Activated naive CD8-positive, alpha-beta T cell treated with anti-CD3 and anti-CD28 coated beads, Interleukin-2, amount 50 U/mL, for 16 hours (primary cell): ENCODE data around the gene ACER3.
"Not testable (repeated sequence)": the region's sequence is repeated elsewhere in the genome, so short reads cannot be mapped to it uniquely, and the experiment has no call there.

Experiments
- DNase-seq: peaks from one replicate; pipeline ENCODE4 v3.0.0-alpha.2; 2020; ENCODE audit warnings: low read depth, low spot score

Gene ACER3

DNA sequence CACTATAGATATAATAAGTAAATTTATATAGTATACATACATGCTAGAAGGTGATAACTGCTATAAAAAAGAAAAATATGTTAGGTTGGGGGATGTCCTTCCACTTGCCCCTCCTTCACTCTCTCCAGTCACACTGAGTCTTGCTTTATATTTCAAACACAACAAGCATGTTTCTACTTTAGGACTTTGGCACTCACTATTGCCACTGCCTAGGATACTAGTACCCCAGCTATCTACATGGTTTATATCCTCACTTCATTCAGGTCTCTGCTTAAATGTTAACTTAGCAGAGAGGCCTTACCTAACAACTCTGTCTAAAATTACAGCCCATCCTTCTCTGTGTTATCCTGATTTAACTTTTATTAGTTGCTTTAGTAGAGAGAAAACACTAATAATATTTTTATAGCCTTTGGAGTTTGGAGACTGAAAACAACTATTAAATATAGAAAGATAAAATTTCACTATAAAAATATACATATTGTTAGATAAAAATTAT, 134.4 kb downstream of the ACER3 start:
- DNase-seq: no peak

DNA sequence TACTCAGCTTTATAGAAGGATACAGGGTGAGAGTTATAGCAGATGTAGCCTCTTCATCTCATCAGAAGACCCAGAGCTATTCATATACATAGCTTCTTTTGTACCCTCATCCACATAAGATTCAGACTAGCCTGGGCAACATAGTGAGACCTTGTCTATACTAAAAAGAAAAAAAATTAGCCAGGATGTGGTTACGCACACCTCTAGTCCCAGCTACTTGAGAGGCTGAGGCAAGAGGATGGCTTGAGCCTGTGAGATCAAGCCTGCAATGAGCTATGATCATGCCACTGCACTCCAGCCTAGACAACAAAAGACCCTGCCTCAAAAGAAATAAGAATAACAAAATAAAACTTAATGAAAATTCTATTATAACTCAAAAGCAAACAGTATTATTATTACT, 136.8 kb downstream of the ACER3 start:
- DNase-seq: no peak

DNA sequence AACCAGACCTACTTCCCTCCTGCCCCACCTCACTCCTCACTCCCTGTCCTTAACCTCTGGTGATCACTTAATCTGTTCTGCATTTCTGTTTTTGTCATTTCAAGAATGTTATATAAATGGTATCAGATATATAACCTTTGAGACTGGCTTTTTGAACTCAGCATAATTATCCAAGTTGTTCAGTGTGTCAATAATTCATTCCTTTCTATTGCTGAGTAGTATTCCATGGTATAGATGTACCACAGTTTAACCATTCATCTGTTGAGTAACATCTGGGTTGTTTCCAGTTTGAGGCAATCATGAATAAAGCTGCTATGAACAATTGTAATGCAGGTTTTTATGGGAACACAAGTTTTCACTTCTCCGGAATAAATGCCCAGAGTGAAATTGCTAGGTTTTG, 138.9 kb downstream of the ACER3 start:
- DNase-seq: no peak

DNA sequence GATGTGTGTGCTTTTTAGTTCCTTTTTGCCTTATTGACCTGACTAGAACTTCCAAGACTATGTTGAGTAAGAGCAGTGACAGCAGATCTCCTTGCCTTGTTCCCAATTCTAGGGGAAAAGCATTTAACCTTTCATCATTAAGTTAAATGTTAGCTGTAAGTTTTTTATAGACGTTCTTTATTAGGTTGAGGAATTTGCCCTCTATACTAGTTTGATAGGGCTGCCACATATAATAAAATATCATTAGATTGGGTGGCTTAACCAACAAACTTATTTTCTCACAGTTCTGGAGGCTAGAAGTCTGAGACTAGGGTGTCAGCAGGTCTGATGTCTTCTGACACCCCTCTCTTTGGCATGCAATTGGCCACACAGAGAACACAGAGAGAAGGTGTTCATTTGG, 140.9 kb downstream of the ACER3 start:
- DNase-seq: no peak

GRCh38 chr11:77002776-77003175, 142.1 kb downstream of the ACER3 start:
- DNase-seq: no peak

GRCh38 chr11:77003963-77004362, 143.2 kb downstream of the ACER3 start:
- DNase-seq: no peak

- no peak for DNase-seq
Measured at GRCh38 chr11:77009533-77010160, 148.9 kb downstream of the ACER3 start.

DNA sequence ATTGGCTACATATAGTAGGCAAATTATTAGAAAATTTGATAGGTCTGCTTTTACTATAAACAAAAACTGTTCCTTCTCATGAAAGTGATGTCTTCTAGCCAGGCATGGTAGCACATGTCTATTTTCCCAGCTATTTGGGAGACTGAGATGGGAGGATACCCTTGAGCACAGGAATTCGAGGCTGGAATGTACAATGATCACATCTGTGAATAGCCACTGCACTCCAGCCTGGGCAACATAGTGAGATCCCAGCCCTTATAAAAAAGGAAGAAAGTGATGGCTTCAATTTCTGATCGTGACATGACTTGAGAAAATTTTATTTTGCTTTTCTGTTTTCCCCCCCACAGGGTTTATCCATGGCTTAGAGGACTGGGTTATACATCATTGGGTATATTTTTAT, 154.0 kb downstream of the ACER3 start:
- no peak for DNase-seq

DNA sequence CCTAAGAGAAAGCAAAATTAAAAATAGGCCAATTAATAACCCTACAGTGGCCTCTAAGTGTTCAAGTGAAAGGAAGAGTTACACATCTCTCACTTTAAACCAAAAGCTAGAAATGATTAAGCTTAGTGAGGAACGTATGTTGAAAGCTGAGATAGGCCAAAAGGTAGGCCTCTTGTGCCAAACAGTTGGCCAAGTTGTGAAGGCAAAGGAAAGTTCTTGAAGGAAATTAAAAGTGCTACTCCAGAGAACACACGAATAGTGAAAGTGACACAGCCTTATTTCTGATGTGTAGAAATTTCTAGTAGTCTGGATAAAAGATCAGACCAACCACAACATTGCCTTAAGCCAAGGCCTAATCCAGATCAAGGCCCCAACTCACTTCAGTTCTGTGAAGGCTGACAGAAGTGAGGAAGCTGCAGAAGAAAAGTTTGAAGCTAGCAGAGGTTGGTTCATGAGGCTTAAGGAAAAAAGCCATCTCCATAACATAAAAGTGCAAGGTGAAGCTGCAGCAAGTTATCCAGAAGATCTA, 157.7 kb downstream of the ACER3 start:
- DNase-seq: not testable (repeated sequence)

DNA sequence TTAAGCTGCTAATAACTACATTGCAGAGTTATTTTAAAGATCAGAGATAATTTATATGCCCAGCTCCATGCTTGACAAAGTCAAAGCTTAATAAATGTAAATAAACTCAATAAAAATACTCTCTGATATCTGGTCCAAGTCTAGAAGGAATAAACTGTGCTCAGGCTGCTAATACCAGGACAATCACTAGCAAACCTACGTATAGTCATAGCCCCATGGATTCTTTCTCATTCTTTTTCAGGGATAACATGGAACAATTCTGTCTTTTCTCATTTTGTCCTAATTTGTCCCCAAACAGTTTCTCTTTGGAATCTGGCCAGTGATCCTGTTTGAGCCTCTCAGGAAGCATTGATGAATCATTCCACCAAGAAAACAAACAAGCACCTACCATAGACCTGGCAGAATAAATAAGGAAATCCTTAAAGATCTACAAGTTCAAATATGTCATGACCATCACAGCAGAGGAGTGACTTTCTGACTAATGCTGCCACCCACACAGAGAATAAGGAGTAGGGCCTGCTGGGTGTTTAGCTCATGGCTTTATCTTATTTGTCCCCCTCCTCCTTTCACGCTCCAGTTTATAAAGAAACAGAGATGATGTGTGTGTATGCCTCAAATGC, 159.4 kb downstream of the ACER3 start:
- no peak for DNase-seq

GRCh38 chr11:77020734-77021133, 160.0 kb downstream of the ACER3 start:
- no peak for DNase-seq

DNA sequence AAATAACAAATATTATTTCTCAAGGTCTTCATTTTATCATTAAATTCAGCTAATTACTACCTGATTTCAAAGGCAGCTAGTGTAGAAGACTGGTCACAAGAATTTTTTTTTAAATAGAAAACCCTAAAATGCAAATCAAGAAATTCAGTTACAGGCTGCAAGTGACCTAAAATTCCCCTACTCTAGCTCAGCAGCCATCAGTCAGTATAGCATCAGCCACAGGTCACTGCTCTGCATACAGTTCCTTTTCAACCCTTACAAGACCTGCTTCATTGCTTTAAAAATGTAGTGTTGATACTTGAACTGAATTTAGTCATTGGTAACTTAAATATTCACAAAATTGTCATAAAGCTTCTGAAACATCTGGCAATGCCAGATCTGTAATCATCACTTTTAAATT, 164.0 kb downstream of the ACER3 start:
- no peak for DNase-seq

- DNase-seq: no peak
Measured at GRCh38 chr11:77026221-77026620, 165.5 kb downstream of the ACER3 start.

DNA sequence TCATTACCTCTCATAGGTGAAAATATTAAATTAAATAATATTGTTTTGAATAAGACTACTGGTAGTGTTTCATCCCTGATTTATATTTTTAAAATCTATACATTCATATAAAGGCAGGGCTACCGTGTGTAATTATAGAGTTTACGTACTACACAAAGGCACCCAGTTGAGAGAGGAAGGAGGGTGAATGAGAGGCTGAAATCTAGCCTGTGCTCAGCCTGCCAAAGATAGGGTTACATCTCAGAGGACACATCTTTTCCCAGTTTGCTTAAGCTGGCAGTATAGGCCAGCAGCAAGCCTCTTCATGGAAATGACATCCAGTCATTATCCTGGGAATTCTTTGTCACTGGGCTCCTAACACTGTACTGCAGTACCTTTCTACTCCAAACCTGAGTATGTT, 166.0 kb downstream of the ACER3 start:
- DNase-seq: no peak

DNA sequence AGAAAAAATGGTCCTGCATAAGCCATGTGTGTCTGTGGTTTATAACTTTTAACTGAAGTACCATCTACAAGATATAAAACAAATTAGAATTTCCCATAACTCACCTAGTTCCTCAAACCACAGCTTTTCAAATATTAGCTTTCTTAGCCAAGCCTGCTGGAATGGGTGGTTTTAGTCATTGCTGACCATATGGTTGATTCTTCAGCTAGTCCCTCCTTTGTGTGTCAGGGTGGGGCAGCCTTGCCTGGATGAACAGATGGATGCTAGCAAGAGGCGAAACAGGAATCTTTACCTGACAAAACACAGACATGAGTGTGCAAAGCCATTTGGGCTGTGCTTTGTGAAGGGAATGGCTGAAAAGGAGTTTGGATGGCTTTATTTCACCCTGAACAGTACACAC, 166.6 kb downstream of the ACER3 start:
- DNase-seq: no peak

GRCh38 chr11:77029829-77030228, 169.1 kb downstream of the ACER3 start:
- DNase-seq: no peak

DNA sequence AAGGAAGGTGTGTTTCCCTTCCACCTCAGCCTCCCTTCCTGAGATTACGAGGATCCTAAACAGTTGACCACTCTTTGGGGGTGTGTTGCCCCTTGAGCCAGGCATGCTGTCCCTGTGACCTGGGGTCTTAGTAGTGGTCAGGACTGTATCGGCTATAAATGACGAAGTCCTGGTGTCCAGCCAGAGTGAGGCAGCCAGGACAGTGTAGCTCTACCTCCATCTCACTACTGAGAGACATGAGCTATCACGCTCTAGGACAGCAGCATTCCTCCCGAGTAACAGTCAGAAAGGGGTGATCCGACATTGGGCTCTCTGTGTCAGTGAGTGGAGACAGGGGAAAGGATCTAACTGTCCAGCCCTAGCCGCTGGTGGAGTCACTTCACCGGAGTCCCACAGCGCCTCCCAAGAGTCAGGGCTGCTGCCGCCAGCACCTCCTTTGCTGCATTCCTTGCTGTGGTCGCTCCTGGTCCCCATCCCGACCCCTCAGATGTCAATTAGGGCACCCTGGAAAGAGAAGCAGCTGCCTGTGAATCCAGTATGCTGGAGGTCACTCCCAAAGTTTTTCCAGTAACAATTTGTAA, 170.2 kb downstream of the ACER3 start:
- no peak for DNase-seq

DNA sequence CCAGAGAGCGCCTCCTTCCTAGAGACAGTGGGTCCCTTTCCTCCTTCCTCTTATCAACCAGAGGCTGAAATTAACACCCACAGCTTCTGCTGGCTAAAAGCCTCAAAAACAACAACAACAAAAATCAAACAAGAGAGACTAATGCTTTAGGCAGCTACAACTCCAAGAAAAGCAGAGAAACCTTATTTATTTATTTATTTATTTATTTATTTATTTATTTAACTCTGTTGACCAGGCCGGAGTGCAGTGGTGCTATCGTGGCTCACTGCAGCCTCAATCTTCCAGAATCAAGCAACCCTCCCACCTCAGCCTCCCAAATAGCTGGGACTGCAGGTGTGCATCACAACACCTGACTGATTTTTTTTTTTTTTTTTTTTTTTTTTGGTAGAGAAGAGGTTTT, 170.9 kb downstream of the ACER3 start:
- DNase-seq: no peak

- DNase-seq: no peak
Measured at GRCh38 chr11:77035039-77035438, 174.3 kb downstream of the ACER3 start.

DNA sequence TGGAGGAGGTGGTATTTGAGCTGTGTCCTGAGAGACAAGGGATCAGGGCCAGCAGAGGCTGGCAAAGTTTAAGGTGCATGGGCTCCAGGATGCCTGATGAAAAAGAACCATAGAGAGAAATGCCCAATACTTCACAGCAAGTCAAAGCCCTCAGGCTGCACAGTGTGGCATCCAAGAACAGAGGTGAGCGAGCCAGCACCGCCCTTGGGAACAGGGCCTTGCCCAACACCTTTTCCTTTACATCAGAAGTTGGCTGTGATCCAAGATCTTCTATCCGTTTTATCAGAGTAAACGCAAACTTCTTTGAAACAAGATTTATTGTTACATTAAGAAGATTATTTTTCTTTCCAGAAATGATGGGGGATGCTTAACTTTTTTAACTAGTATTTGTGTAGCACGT, 174.9 kb downstream of the ACER3 start:
- DNase-seq: no peak

- DNase-seq: no peak
Measured at GRCh38 chr11:77036398-77036797, 175.7 kb downstream of the ACER3 start.

DNA sequence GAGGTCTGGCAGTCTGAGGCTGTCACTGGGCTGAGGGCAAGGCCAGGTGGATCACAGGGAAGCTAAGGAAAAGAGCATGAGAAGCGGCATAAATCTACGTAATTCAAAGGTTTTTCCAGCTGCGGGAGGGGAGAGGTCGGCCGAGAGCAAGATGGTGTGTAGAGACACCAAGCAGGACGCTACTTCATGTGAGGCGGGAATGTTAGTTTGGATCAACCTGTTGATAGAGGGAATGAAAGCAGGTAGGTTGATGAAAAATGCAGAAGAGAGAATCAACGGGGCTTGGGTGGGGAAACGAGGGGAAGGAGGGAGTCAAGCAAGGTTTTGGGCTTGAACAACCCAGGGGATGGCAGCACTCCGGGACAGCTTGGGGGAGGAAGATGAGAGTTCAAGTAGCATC, 176.3 kb downstream of the ACER3 start:
- DNase-seq: no peak
